Astrocyte (in vitro differentiated cells and primary cell): ENCODE results near the gene MACROH2A1. TPM values are rescaled to one million over a fixed set of nuclear protein-coding genes. Genes with fewer than 3 reads are reported as not detected.

Experiments
- DNase-seq: peaks from one replicate; pipeline ENCODE4 v3.0.0-alpha.2; 2010; ENCODE audit warnings: low read depth
- FAIRE-seq: peaks from 2 replicates; lab custom pipeline; 2011; peaks lifted over from hg19 to GRCh38; lab: Jason Lieb, UNC
- H2AFZ ChIP-seq: 2 replicates; pipeline ENCODE4 v1.6.0; 2012; ENCODE audit warnings: low read depth, low read length, inconsistent platforms
- H3K27ac ChIP-seq: 2 replicates; pipeline ENCODE4 v1.5.1; 2011; ENCODE audit warnings: low read depth, low read length, inconsistent platforms
- H3K27me3 ChIP-seq: 2 replicates; pipeline ENCODE4 v1.6.0; 2011; ENCODE audit warnings: low read length, inconsistent platforms; ENCODE audit not compliant: insufficient read depth
- H3K36me3 ChIP-seq: 2 replicates; pipeline ENCODE4 v1.5.1; 2011; ENCODE audit warnings: low read length, inconsistent platforms; ENCODE audit not compliant: insufficient read depth
- H3K4me1 ChIP-seq: 2 replicates; pipeline ENCODE4 v1.5.1; 2011; ENCODE audit warnings: low read length, inconsistent platforms; ENCODE audit not compliant: insufficient read depth
- H3K4me2 ChIP-seq: 2 replicates; pipeline ENCODE4 v1.6.0; 2012; ENCODE audit warnings: low read length, inconsistent platforms
- H3K4me3 ChIP-seq: 2 replicates; pipeline ENCODE4 v1.5.1; 2011; ENCODE audit warnings: low read depth, mild to moderate bottlenecking, low read length, inconsistent platforms; ENCODE audit not compliant: insufficient read depth
- H3K79me2 ChIP-seq: 2 replicates; pipeline ENCODE4 v1.6.0; 2012; ENCODE audit warnings: mild to moderate bottlenecking, low read length, inconsistent platforms; ENCODE audit not compliant: insufficient read depth
- H3K9ac ChIP-seq: 2 replicates; pipeline ENCODE4 v1.6.0; 2012; ENCODE audit warnings: mild to moderate bottlenecking, low read length, inconsistent platforms
- H3K9me3 ChIP-seq: 2 replicates; pipeline ENCODE4 v1.5.1; 2012; ENCODE audit warnings: low read depth, mild to moderate bottlenecking, low read length, inconsistent platforms; ENCODE audit not compliant: insufficient read depth
- H4K20me1 ChIP-seq: 2 replicates; pipeline ENCODE4 v1.6.0; 2012; ENCODE audit warnings: low read length, inconsistent platforms; ENCODE audit not compliant: insufficient read depth
- H3K27ac Mint-ChIP-seq: one replicate; pipeline ENCODE4 v1.8.0; 2021; ENCODE audit warnings: mild to moderate bottlenecking, mixed read lengths; ENCODE audit not compliant: unreplicated experiment
- H3K27me3 Mint-ChIP-seq: one replicate; pipeline ENCODE4 v1.8.0; 2021; ENCODE audit warnings: low read depth, mixed read lengths; ENCODE audit not compliant: unreplicated experiment
- H3K36me3 Mint-ChIP-seq: one replicate; pipeline ENCODE4 v1.8.0; 2021; ENCODE audit warnings: low read depth, mixed read lengths; ENCODE audit not compliant: unreplicated experiment
- H3K4me1 Mint-ChIP-seq: one replicate; pipeline ENCODE4 v1.8.0; 2021; ENCODE audit warnings: low read depth, mixed read lengths; ENCODE audit not compliant: unreplicated experiment
- H3K4me3 Mint-ChIP-seq: one replicate; pipeline ENCODE4 v1.8.0; 2021; ENCODE audit warnings: mild to moderate bottlenecking, moderate library complexity, mixed read lengths; ENCODE audit not compliant: unreplicated experiment
- H3K9me3 Mint-ChIP-seq: one replicate; pipeline ENCODE4 v1.8.0; 2021; ENCODE audit warnings: mild to moderate bottlenecking, mixed read lengths; ENCODE audit not compliant: unreplicated experiment
- CTCF ChIP-seq: IDR thresholded peaks from 2 replicates; pipeline ENCODE4 v1.5.1; 2011; ENCODE audit warnings: low read depth, mild to moderate bottlenecking, inconsistent platforms, low read length, moderate library complexity; ENCODE audit not compliant: insufficient read depth
- EZH2 ChIP-seq: IDR thresholded peaks from 2 replicates; pipeline ENCODE4 v1.6.1; 2012; ENCODE audit warnings: mild to moderate bottlenecking, low read length, inconsistent platforms; ENCODE audit not compliant: insufficient read depth
- total RNA-seq: library from RNA; stranded (reverse); gene quantifications from 2 replicates; pipeline ENCODE4 v1.2.1, GENCODE V29; 2021

Gene MACROH2A1
- total RNA-seq, 1 donor from 2014 or later: 143 TPM

- no peak overlapping the region for H3K4me2 ChIP-seq
- H3K27me3 Mint-ChIP-seq: peaks cover 21% of the 10 kb centered on the region
- no peak overlapping the region for H2AFZ ChIP-seq
- H3K27ac ChIP-seq: no peak overlapping the region
- no peak overlapping the region for H3K27ac Mint-ChIP-seq
- H3K9ac ChIP-seq: no peak overlapping the region
- no peaks in the 10 kb centered on the region for H3K9me3 ChIP-seq
- peaks cover 18% of the 10 kb centered on the region for H3K4me1 ChIP-seq
- no peaks in the 10 kb centered on the region for H3K27me3 ChIP-seq
- peak; percentile 72 for DNase-seq
- no peaks in the 10 kb centered on the region for H3K79me2 ChIP-seq
- no peak overlapping the region for H3K4me3 ChIP-seq
- no peaks in the 10 kb centered on the region for H3K36me3 Mint-ChIP-seq
- no peaks in the 10 kb centered on the region for H3K36me3 ChIP-seq
- FAIRE-seq: peak; percentile 13
- no peaks in the 10 kb centered on the region for H3K9me3 Mint-ChIP-seq
- TF ChIP-seq CTCF: no peak
- TF ChIP-seq EZH2: no peak
- peaks cover 18% of the 10 kb centered on the region for H3K4me1 Mint-ChIP-seq
- H3K4me3 Mint-ChIP-seq: no peak overlapping the region
- no peaks in the 10 kb centered on the region for H4K20me1 ChIP-seq
These were observed 88.6 kb downstream of the MACROH2A1 start for GRCh38 chr5:135310328-135310989.

GRCh38 chr5:135309391-135310327 is 89.4 kb downstream of the MACROH2A1 start:
- H3K4me1 ChIP-seq: peaks cover 18% of the 10 kb centered on the region
- FAIRE-seq (no peak), DNase-seq (no peak)
- H3K9ac ChIP-seq: no peak overlapping the region
- Mint-ChIP-seq H3K4me1 (peaks cover 18% of the 10 kb centered on the region), H3K4me3 (no peak overlapping the region), H3K27me3 (peaks cover 26% of the 10 kb centered on the region), H3K27ac (peak overlapping the region; percentile 81), H3K9me3 (no peaks in the 10 kb centered on the region), H3K36me3 (no peaks in the 10 kb centered on the region)
- H3K27me3 ChIP-seq: no peaks in the 10 kb centered on the region
- no peaks in the 10 kb centered on the region for H3K36me3 ChIP-seq
- H2AFZ ChIP-seq: no peak overlapping the region
- no peaks in the 10 kb centered on the region for H3K79me2 ChIP-seq
- no peaks in the 10 kb centered on the region for H3K9me3 ChIP-seq
- TF ChIP-seq EZH2 (no peak), CTCF (no peak)
- H3K4me2 ChIP-seq: peak overlapping the region; percentile 53
- no peaks in the 10 kb centered on the region for H4K20me1 ChIP-seq
- no peak overlapping the region for H3K4me3 ChIP-seq
- H3K27ac ChIP-seq: no peak overlapping the region
